Sigmoid colon (tissue), 7 donors: ENCODE data around the gene HOXC9. TPM values are rescaled to one million over a fixed set of nuclear protein-coding genes. Genes with fewer than 3 reads are reported as not detected.

Source experiments
- DNase-seq: peaks from one replicate; pipeline ENCODE4 v3.0.0-alpha.2; 2019
- H3K27ac ChIP-seq, 4 donors: fragments of 200-600 bp; sonication (generic); one replicate each; pipeline ENCODE4 v1.5.1; 2016 to 2019; ENCODE audit warnings: mild to moderate bottlenecking in 1 of 4
- H3K27me3 ChIP-seq, 3 donors: fragments of 200-600 bp; sonication (generic); one replicate each; pipeline ENCODE4 v1.5.1; 2019; ENCODE audit warnings: mild to moderate bottlenecking in 1 of 3
- H3K36me3 ChIP-seq, 4 donors: fragments of 200-600 bp; sonication (generic); one replicate each; pipeline ENCODE4 v1.5.1; 2016 to 2019
- H3K4me1 ChIP-seq, 4 donors: fragments of 200-600 bp; sonication (generic); one replicate each; pipeline ENCODE4 v1.5.1; 2017 to 2019
- H3K4me3 ChIP-seq, 4 donors: fragments of 200-600 bp; sonication (generic); one replicate each; pipeline ENCODE4 v1.5.1; 2017 to 2019; ENCODE audit warnings: mild to moderate bottlenecking in 2 of 4, moderate library complexity in 1 of 4
- H3K9me3 ChIP-seq, 4 donors: fragments of 200-600 bp in 3 of 4; sonication (generic) in 3 of 4; one replicate each; pipeline versions ENCODE4 v1.5.1 to v1.6.1; 2013 to 2019
- CTCF ChIP-seq, 4 experiments: fragments of 450-650 bp in 3 of 4; fragments of 200-600 bp in 1 of 4; IDR thresholded peaks; one replicate each; pipeline ENCODE4 v1.5.1; 2016 to 2019; ENCODE audit warnings: antibody characterized with exemption in 4 of 4, mild to moderate bottlenecking in 3 of 4, moderate library complexity in 2 of 4
- EP300 ChIP-seq, 4 donors: sonication (generic); formaldehyde crosslinking; IDR thresholded peaks; one replicate each; pipeline ENCODE4 v1.6.1; 2017; ENCODE audit warnings: antibody characterized with exemption in 4 of 4
- POLR2A ChIP-seq, 2 donors: fragments of 450-650 bp; IDR thresholded peaks; one replicate each; pipeline ENCODE4 v1.6.1; 2016; ENCODE audit warnings: antibody characterized with exemption in 2 of 2, mild to moderate bottlenecking in 2 of 2, moderate library complexity in 2 of 2
- POLR2AphosphoS5 ChIP-seq, 4 donors: sonication (generic); formaldehyde crosslinking; IDR thresholded peaks; one replicate each; pipeline ENCODE4 v1.6.1; 2017; ENCODE audit warnings: antibody characterized with exemption in 4 of 4
- WGBS, 2 donors: extraction: QIAGEN DNeasy Blood & Tissue Kit; methylation state at CpG; one replicate each; pipeline ENCODE4 v1.1.7; 2013; 5-methylcytosine and 5-hydroxymethylcytosine counted together
- intact Hi-C: fragments of 100-400 bp; cut with DNase I; formaldehyde crosslinking; loops from one replicate; pipeline ENCODE4 v1.15.1; 2023
- polyA plus RNA-seq, 3 donors: library from polyadenylated mRNA; stranded (reverse); fragments of 200-250 nt; gene quantifications; one replicate each; pipeline ENCODE4 v1.2.3, GENCODE V29; 2013
- total RNA-seq, 4 donors: library from RNA; depleted of rRNA; stranded (reverse); fragments of >200 nt; gene quantifications; one replicate each; pipeline ENCODE4 v1.1.0, GENCODE V29; 2016
- donor health status: healthy with polysubstance abuse.
- donor health status: Bipolar disorder and iron deficiency.
- donor health status: healthy.

The HOXC9 gene
- total and polyA plus RNA-seq, 7 donors = 0.04 TPM; not detected in 6

- Histone ChIP-seq H3K4me3 (no peak overlapping the region), H3K27ac (no peak overlapping the region), H3K36me3 (no peaks in the 10 kb centered on the region), H3K4me1 (peaks cover 0 to 33% (median 14%) of the 10 kb centered on the region in 4 donors), H3K9me3 (no peaks in the 10 kb centered on the region), H3K27me3 (peaks cover 88 to 100% (median 100%) of the 10 kb centered on the region in 3 donors)
- WGBS, 2 donors = 7 to 19% methylated on average over 86 of the region's 86 CpGs
- intact Hi-C loops = no loop called here
- TF ChIP-seq CTCF (IDR thresholded peaks at IDR 0.05) (no peak), POLR2A (IDR thresholded peaks at IDR 0.05) (no peak), EP300 (IDR thresholded peaks at IDR 0.05) (no peak), POLR2AphosphoS5 (IDR thresholded peaks at IDR 0.05) (no peak)
- DNase-seq = no peak
Measured at GRCh38 chr12:53955036-53955775, 44.8 kb upstream of the HOXC9 start.

- Histone ChIP-seq H3K27ac (no peak overlapping the region), H3K9me3 (no peaks in the 10 kb centered on the region), H3K4me3 (no peak overlapping the region), H3K36me3 (no peaks in the 10 kb centered on the region), H3K27me3 (peaks cover 88 to 100% (median 100%) of the 10 kb centered on the region in 3 donors), H3K4me1 (peaks cover 0 to 36% (median 16%) of the 10 kb centered on the region in 4 donors)
- no peak for TF ChIP-seq POLR2A (IDR thresholded peaks at IDR 0.05)
- no peak for TF ChIP-seq EP300 (IDR thresholded peaks at IDR 0.05)
- TF ChIP-seq CTCF (IDR thresholded peaks at IDR 0.05) = no peak
- TF ChIP-seq POLR2AphosphoS5 (IDR thresholded peaks at IDR 0.05) = no peak
- intact Hi-C loops = no loop called here
- DNase-seq = no peak
- WGBS, 2 donors = 9 to 13% methylated on average over 10 of the region's 10 CpGs
Measured at GRCh38 chr12:53955776-53956250, 44.1 kb upstream of the HOXC9 start.

GRCh38 chr12:53956251-53956887 is 43.6 kb upstream of the HOXC9 start:
- no peak overlapping the region for H3K27ac ChIP-seq
- WGBS, 2 donors = 8 to 13% methylated on average over 25 of the region's 25 CpGs
- intact Hi-C loops = no loop called here
- no peak overlapping the region for H3K4me3 ChIP-seq
- no peaks in the 10 kb centered on the region for H3K9me3 ChIP-seq
- H3K27me3 ChIP-seq = peaks cover 88 to 100% (median 100%) of the 10 kb centered on the region in 3 donors
- TF ChIP-seq POLR2A (IDR thresholded peaks at IDR 0.05) (no peak), CTCF (IDR thresholded peaks at IDR 0.05) (no peak), EP300 (IDR thresholded peaks at IDR 0.05) (no peak), POLR2AphosphoS5 (IDR thresholded peaks at IDR 0.05) (no peak)
- H3K4me1 ChIP-seq = peaks cover 0 to 36% (median 14%) of the 10 kb centered on the region in 4 donors
- no peaks in the 10 kb centered on the region for H3K36me3 ChIP-seq
- DNase-seq = no peak

- no peak for DNase-seq
- Histone ChIP-seq H3K27me3 (peaks cover 87 to 100% (median 100%) of the 10 kb centered on the region in 3 donors), H3K36me3 (no peaks in the 10 kb centered on the region), H3K4me3 (no peak overlapping the region), H3K9me3 (no peaks in the 10 kb centered on the region), H3K4me1 (peaks cover 0 to 35% (median 8%) of the 10 kb centered on the region in 4 donors), H3K27ac (no peak overlapping the region)
- TF ChIP-seq POLR2A (IDR thresholded peaks at IDR 0.05) = no peak
- no peak for TF ChIP-seq EP300 (IDR thresholded peaks at IDR 0.05)
- TF ChIP-seq CTCF (IDR thresholded peaks at IDR 0.05) = no peak
- no peak for TF ChIP-seq POLR2AphosphoS5 (IDR thresholded peaks at IDR 0.05)
- intact Hi-C loops = no loop called here
- WGBS, 2 donors = 8 to 26% methylated on average over 11 of the region's 11 CpGs
Measured at GRCh38 chr12:53956914-53957536, 42.9 kb upstream of the HOXC9 start.
